Measurements from ENCODE around the gene TMEM119. TPM values are rescaled to one million over a fixed set of nuclear protein-coding genes. Genes with fewer than 3 reads are reported as not detected.
A peak's percentile ranks its signal among the peaks of the same experiment; 100 is the strongest.

TMEM119 gene
- total and polyA plus RNA-seq, 10 of the 15 experiments (the other 5 are each of a cell fraction or from before 2014, with no cell fraction given) = 0.11 to 0.44 (median 0.19) TPM; not detected in 5

GRCh38 chr12:108605000-108605689 is 7.3 kb upstream of the TMEM119 start:
- in situ Hi-C loops (cut with MboI) (no loop called here), intact Hi-C loops (cut with micrococcal nuclease; ENCODE audit: unreplicated experiment) (loop anchor here (5.0 kb wide), 1 partner anchor 688 kb away; no protein-coding TSS in a partner anchor)
- ChIA-PET RAD21 (ENCODE audit: unreplicated experiment) (no interaction called here), CTCF (no interaction called here), POLR2A (no interaction called here), SMC1A (ENCODE audit: uncharacterized antibody, unreplicated experiment) (interaction anchor here (0.6 to 1.5 kb wide), 3 partner anchors 10 to 974 kb away, joined by 3 to 5 read pairs (median 5); no protein-coding TSS in a partner anchor)
- H3K79me2 ChIP-seq (ENCODE audit: control insufficient read depth, insufficient read depth, low read length) = no peaks in the 10 kb centered on the region
- no peak for TF ChIP-seq ZNF217 (IDR thresholded peaks at IDR 0.05)
- TF ChIP-seq KDM1A (IDR thresholded peaks at IDR 0.05; ENCODE audit: borderline replicate concordance) = no peak
- peak; percentile 64 for TF ChIP-seq NR2F1 (conservative IDR thresholded peaks at IDR 0.05)
- 0 out of 2 replicates have a peak, but pooled peaks have one; percentile 12 for TF ChIP-seq EED (IDR thresholded peaks at IDR 0.05; ENCODE audit: low read depth)
- no peak for TF ChIP-seq NR2C1 (IDR thresholded peaks at IDR 0.05)
- no peak for TF ChIP-seq E2F4 (IDR thresholded peaks at IDR 0.05; ENCODE audit: low read depth, low read length)
- no peak for TF ChIP-seq ZNF24 (IDR thresholded peaks at IDR 0.05)
- no peak for TF ChIP-seq PBX3 (IDR thresholded peaks at IDR 0.05; ENCODE audit: insufficient replicate concordance, low read depth, low read length)
- no peak for TF ChIP-seq POU2F2 (IDR thresholded peaks at IDR 0.05; ENCODE audit: borderline replicate concordance, low read depth, low read length)
- H3K4me2 ChIP-seq (ENCODE audit: control insufficient read depth, insufficient read depth) = no peak overlapping the region
- BruUV-seq (replicated peaks) = no TSS peak
- H3K36me3 ChIP-seq (ENCODE audit: control insufficient read depth in 2 of 2, insufficient read depth in 2 of 2, low read length in 1 of 2) = no peaks in the 10 kb centered on the region
- ATAC-seq = peak; percentile 32
- DNase-seq (ENCODE audit: low read depth, low spot score) = no peak
- H3K9me3 ChIP-seq (replicated peaks; ENCODE audit: control insufficient read depth, insufficient read depth, low read length) = no peaks in the 10 kb centered on the region
- H3K9ac ChIP-seq (ENCODE audit: control insufficient read depth, insufficient read depth, low read length) = no peak overlapping the region
- H2AFZ ChIP-seq (ENCODE audit: control insufficient read depth, low read depth, low read length) = no peak overlapping the region
- peaks cover 12% of the 10 kb centered on the region for H3K4me1 ChIP-seq (ENCODE audit: control insufficient read depth, insufficient read depth, low read length)
- 64% methylated on average over 3 of the region's 3 CpGs for WGBS (ENCODE audit: insufficient coverage, insufficient replicate concordance, low lambda C conversion rate, missing lambda C conversion rate)
- H4K20me1 ChIP-seq (ENCODE audit: control insufficient read depth, insufficient read depth) = no peaks in the 10 kb centered on the region
- H3K27me3 ChIP-seq (replicated peaks in 1 of 2; ENCODE audit: control insufficient read depth in 2 of 2, insufficient read depth in 2 of 2, low read length in 1 of 2) = no peaks in the 10 kb centered on the region
- H3K27ac ChIP-seq (ENCODE audit: control insufficient read depth, insufficient read depth) = no peak overlapping the region
- no peak overlapping the region for H3K4me3 ChIP-seq
- FAIRE-seq = no peak

Data from GM12878 (cell line).